Left lung (tissue), 10 donors: ENCODE data around the gene CLASP1. TPM values are rescaled to one million over a fixed set of nuclear protein-coding genes. Genes with fewer than 3 reads are reported as not detected.

Source experiments
- ATAC-seq: fragments of 200-7000 bp; cut with Tn5 transposase; one replicate; pipeline ENCODE4 v1.9.1; 2020; ENCODE audit warnings: moderate library complexity
- DNase-seq, 4 donors: peaks; one replicate each; pipeline ENCODE4 v3.0.0-alpha.2; 2013 to 2020
- H3K27ac ChIP-seq, 2 donors: fragments of 200-600 bp; sonication (generic) in 1 of 2; one replicate each; pipeline versions ENCODE4 v1.5.0 to v1.8.0; 2020 to 2021
- H3K27me3 ChIP-seq, 2 donors: fragments of 200-600 bp; sonication (generic) in 1 of 2; one replicate each; pipeline versions ENCODE4 v1.5.0 to v1.8.0; 2020 to 2021
- H3K36me3 ChIP-seq, 2 donors: fragments of 200-600 bp; sonication (generic) in 1 of 2; one replicate each; pipeline versions ENCODE4 v1.5.0 to v1.8.0; 2020 to 2021
- H3K4me1 ChIP-seq, 2 donors: fragments of 200-600 bp; one replicate each; pipeline ENCODE4 v1.8.0; 2021
- H3K4me3 ChIP-seq, 2 donors: fragments of 200-600 bp; sonication (generic) in 1 of 2; one replicate each; pipeline versions ENCODE4 v1.5.0 to v1.8.0; 2020 to 2021; ENCODE audit warnings: mild to moderate bottlenecking in 1 of 2
- H3K9me3 ChIP-seq, 2 donors: fragments of 200-600 bp; sonication (generic) in 1 of 2; one replicate each; pipeline versions ENCODE4 v1.5.0 to v1.8.0; 2020 to 2021
- intact Hi-C, 2 donors: fragments of 100-400 bp; cut with DNase I; formaldehyde crosslinking; loops; one replicate each; pipeline versions ENCODE4 v1.11.2 to v1.14.2; 2022
- polyA plus RNA-seq, 6 donors: library from polyadenylated mRNA; unstranded; fragments of 120-200 nt; gene quantifications; one replicate each; pipeline ENCODE4 v1.2.1, GENCODE V29; 2013; ENCODE audit not compliant: insufficient read length in 6 of 6
- total RNA-seq, 2 donors: library from RNA; stranded (reverse); fragmentation: NEBNext Ultra II Directional; extraction: Animal tissue kit (Norgen Biotek cat#: 25700); gene quantifications; one replicate each; pipeline ENCODE4 v1.2.1, GENCODE V29; 2021
- TF ChIP-seq, protein P1 (sequence below), 2 donors: fragments of 200-600 bp; sonication (generic) in 1 of 2; IDR thresholded peaks; one replicate each; pipeline versions ENCODE4 v1.5.0 to v1.8.0; 2021; ENCODE audit warnings: antibody characterized with exemption in 2 of 2
- donor health status: DM: no; HTN: yes; CAD: no.
- donor health status: DM: no; HTN: no; CAD: no.

Gene CLASP1
- total and polyA plus RNA-seq, 8 donors: 42.9 to 52.1 (median 48.7) TPM

DNA sequence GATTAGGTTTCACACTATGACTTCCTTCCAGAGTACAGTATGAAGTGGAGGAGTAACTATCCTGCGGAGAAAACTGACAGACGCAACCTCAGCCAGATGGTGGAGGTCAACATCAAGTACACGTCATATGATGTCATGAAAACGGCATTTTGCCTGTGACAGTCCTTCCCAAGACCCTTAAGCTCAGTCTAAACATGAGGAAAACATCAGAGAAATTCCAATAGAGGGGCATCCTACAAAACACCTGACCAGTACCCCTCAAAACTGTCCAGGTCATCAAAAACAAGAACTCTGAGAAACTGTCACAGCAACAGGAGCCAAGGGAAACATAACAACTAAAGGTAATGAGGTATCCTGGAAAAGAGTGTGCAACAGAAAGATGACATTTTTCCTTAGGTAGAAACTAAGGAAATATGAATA is 116.9 kb downstream of the CLASP1 start:
- Histone ChIP-seq H3K4me3 (no peak overlapping the region), H3K27me3 (no peaks in the 10 kb centered on the region), H3K36me3 (peaks cover 0 to 4% of the 10 kb centered on the region in 2 donors), H3K27ac (peak overlapping the region; percentile 96 to 100), H3K4me1 (peaks cover 5 to 47% of the 10 kb centered on the region in 2 donors), H3K9me3 (no peaks in the 10 kb centered on the region)
- ATAC-seq: no peak
- TF ChIP-seq, protein P1, sequence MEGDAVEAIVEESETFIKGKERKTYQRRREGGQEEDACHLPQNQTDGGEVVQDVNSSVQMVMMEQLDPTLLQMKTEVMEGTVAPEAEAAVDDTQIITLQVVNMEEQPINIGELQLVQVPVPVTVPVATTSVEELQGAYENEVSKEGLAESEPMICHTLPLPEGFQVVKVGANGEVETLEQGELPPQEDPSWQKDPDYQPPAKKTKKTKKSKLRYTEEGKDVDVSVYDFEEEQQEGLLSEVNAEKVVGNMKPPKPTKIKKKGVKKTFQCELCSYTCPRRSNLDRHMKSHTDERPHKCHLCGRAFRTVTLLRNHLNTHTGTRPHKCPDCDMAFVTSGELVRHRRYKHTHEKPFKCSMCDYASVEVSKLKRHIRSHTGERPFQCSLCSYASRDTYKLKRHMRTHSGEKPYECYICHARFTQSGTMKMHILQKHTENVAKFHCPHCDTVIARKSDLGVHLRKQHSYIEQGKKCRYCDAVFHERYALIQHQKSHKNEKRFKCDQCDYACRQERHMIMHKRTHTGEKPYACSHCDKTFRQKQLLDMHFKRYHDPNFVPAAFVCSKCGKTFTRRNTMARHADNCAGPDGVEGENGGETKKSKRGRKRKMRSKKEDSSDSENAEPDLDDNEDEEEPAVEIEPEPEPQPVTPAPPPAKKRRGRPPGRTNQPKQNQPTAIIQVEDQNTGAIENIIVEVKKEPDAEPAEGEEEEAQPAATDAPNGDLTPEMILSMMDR (IDR thresholded peaks at IDR 0.05): no peak
- DNase-seq: peak in 1 of 4 donors; percentile 24
- intact Hi-C loops: no loop called here

DNA sequence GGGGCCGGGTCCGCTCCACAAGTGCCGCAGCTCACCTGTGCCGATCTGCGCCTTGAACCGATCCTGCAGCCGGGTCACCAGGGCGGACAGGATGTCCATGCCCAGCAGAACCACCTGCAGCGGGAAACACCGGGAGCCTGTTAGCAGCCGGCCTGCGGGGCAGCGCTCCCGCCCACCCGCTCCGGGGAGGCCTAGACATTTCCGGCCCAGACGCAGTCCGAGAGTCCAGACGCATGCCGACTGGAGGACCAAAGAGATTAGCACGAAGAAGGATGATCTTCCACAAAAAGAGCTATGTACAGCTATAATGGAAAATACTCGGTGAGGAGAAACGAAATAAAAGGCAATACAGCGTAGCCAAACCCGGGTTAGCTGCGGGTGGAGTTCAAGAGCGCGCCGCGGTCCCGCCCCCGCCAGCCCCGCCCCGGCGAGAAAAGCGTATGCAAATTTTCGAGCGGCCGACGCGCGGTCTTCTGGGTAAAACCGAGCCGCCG is 119.0 kb downstream of the CLASP1 start:
- peaks cover 5 to 45% of the 10 kb centered on the region in 2 donors for H3K4me1 ChIP-seq
- intact Hi-C loops: no loop called here
- no peaks in the 10 kb centered on the region for H3K9me3 ChIP-seq
- peak overlapping the region; percentile 96 to 100 for H3K27ac ChIP-seq
- peak overlapping the region; percentile 74 to 91 for H3K4me3 ChIP-seq
- no peaks in the 10 kb centered on the region for H3K27me3 ChIP-seq
- H3K36me3 ChIP-seq: peaks cover 0 to 13% of the 10 kb centered on the region in 2 donors
- peak; percentile 91 for ATAC-seq
- TF ChIP-seq, protein P1 (IDR thresholded peaks at IDR 0.05): no peak
- peak; percentile 86 to 95 (median 90) for DNase-seq

DNA sequence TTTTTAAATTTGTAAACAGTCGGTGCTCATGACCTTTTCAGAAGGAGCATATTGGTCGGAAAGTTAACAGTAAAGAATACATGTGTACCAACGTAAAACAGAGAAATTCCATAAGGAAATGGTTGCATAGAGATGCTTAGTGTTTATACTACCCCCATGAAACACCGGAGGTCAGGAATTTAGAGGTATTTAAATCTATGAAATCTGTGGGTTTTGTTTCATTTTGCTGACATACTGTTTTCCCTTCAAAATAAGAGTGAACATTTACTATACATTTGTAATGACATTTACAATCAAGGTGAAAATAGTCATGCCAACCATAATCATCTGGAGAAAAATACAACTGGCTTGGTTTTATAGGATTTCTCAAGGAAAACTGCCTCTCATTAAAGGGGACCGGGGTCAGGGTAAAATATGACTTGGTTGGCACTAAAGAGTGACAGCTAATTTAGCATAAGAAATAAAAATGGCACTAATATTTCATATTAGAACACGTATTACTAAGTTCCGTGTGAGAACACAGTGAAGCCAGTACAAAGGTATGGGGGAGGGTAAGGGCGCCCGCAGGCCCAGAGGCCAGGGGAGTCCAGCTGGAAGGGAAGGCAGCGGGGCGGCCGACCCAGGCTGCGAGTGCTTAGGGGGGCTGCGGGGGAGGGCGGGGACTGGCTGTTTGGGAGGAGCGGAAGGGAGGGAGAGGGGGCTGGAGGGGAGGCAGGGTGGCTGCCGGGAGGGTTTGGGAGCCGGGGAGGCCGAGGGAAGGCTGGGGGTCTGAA is 119.6 kb downstream of the CLASP1 start:
- H3K4me1 ChIP-seq: peaks cover 5 to 41% of the 10 kb centered on the region in 2 donors
- ATAC-seq (peak; percentile 60), DNase-seq (peak in 1 of 4 donors; percentile 89)
- no peaks in the 10 kb centered on the region for H3K9me3 ChIP-seq
- no peaks in the 10 kb centered on the region for H3K27me3 ChIP-seq
- H3K36me3 ChIP-seq: peaks cover 0 to 19% of the 10 kb centered on the region in 2 donors
- peak overlapping the region; percentile 96 to 100 for H3K27ac ChIP-seq
- peak overlapping the region; percentile 74 to 91 for H3K4me3 ChIP-seq
- intact Hi-C loops: no loop called here
- TF ChIP-seq, protein P1 (IDR thresholded peaks at IDR 0.05): no peak

DNA sequence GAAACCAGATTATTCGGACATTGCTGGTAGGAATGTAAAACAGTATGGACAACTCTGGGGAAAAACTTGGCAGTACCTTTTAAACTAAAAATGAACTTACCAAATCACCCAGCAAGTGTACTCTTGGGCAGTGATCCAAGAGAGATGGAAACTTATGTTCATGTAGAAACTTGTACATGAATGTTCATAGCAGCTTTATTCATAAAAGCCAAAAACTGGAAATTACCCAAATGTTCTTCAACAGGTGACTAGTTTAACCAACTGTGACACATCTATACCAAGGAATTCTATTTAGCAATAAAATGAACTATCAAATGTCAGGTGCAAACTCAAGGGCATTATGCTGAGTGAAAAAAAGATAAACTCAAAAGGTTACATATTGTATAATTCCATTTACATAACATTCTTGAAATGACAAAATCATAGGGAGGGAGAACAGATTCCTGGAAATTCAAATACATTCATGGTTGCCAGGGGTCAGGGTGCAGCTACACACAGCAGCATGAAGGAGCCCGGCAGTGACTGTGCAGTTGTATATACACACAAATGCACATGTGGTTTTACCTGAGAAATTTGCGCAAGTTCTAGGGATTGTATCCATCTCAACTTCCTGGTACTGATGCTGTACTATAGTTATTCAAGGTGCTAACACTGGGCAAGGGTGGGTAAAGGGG is 122.1 kb downstream of the CLASP1 start:
- no peaks in the 10 kb centered on the region for H3K27me3 ChIP-seq
- peaks cover 0 to 39% of the 10 kb centered on the region in 2 donors for H3K36me3 ChIP-seq
- intact Hi-C loops: no loop called here
- DNase-seq (no peak), ATAC-seq (no peak)
- TF ChIP-seq, protein P1 (IDR thresholded peaks at IDR 0.05): no peak
- H3K4me1 ChIP-seq: peaks cover under 1 to 30% of the 10 kb centered on the region in 2 donors
- H3K9me3 ChIP-seq: no peaks in the 10 kb centered on the region
- no peak overlapping the region for H3K27ac ChIP-seq
- no peak overlapping the region for H3K4me3 ChIP-seq
